ENCODE data around the gene FAF1.

DNA sequence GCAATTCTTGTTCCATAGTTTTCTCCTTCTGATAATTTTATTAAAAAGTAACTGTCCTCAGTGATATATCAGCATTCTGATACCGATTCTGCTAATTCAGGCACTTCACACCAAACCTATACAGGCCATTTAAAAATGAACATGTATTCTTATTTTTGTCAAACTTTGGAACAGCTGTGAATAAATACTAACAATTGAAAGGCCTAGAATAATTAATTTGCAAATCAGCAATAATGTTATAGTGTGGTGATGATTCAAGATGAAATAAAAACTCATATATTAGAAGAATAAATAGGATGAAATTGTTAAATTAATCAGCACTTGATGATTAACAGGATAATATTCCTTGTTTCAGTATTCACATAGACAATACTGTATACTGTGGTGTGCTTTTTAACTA is 19.9 kb upstream of the FAF1 start:
- TF ChIP-seq POLR2AphosphoS5 (IDR thresholded peaks at IDR 0.05): no peak
- TF ChIP-seq, protein P1, sequence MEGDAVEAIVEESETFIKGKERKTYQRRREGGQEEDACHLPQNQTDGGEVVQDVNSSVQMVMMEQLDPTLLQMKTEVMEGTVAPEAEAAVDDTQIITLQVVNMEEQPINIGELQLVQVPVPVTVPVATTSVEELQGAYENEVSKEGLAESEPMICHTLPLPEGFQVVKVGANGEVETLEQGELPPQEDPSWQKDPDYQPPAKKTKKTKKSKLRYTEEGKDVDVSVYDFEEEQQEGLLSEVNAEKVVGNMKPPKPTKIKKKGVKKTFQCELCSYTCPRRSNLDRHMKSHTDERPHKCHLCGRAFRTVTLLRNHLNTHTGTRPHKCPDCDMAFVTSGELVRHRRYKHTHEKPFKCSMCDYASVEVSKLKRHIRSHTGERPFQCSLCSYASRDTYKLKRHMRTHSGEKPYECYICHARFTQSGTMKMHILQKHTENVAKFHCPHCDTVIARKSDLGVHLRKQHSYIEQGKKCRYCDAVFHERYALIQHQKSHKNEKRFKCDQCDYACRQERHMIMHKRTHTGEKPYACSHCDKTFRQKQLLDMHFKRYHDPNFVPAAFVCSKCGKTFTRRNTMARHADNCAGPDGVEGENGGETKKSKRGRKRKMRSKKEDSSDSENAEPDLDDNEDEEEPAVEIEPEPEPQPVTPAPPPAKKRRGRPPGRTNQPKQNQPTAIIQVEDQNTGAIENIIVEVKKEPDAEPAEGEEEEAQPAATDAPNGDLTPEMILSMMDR (IDR thresholded peaks at IDR 0.05): no peak
- TF ChIP-seq EP300 (IDR thresholded peaks at IDR 0.05): no peak
- TF ChIP-seq POLR2A (IDR thresholded peaks at IDR 0.05): no peak
